ENCODE data around the gene FAM151A.

- TF ChIP-seq, protein P1, sequence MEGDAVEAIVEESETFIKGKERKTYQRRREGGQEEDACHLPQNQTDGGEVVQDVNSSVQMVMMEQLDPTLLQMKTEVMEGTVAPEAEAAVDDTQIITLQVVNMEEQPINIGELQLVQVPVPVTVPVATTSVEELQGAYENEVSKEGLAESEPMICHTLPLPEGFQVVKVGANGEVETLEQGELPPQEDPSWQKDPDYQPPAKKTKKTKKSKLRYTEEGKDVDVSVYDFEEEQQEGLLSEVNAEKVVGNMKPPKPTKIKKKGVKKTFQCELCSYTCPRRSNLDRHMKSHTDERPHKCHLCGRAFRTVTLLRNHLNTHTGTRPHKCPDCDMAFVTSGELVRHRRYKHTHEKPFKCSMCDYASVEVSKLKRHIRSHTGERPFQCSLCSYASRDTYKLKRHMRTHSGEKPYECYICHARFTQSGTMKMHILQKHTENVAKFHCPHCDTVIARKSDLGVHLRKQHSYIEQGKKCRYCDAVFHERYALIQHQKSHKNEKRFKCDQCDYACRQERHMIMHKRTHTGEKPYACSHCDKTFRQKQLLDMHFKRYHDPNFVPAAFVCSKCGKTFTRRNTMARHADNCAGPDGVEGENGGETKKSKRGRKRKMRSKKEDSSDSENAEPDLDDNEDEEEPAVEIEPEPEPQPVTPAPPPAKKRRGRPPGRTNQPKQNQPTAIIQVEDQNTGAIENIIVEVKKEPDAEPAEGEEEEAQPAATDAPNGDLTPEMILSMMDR (IDR thresholded peaks at IDR 0.05; ENCODE audit: poor library complexity, severe bottlenecking) = no peak
- no peak for TF ChIP-seq TAF1 (IDR thresholded peaks at IDR 0.05; ENCODE audit: low read depth)
- TF ChIP-seq MXI1 (conservative IDR thresholded peaks at IDR 0.05; ENCODE audit: poor library complexity, severe bottlenecking) = no peak
- TF ChIP-seq EZH2 (IDR thresholded peaks at IDR 0.05; ENCODE audit: borderline replicate concordance, insufficient read depth, low read length, poor library complexity, severe bottlenecking) = no peak
- TF ChIP-seq EP300 (conservative IDR thresholded peaks at IDR 0.05; ENCODE audit: poor library complexity, severe bottlenecking) = no peak
- TF ChIP-seq, protein P2, sequence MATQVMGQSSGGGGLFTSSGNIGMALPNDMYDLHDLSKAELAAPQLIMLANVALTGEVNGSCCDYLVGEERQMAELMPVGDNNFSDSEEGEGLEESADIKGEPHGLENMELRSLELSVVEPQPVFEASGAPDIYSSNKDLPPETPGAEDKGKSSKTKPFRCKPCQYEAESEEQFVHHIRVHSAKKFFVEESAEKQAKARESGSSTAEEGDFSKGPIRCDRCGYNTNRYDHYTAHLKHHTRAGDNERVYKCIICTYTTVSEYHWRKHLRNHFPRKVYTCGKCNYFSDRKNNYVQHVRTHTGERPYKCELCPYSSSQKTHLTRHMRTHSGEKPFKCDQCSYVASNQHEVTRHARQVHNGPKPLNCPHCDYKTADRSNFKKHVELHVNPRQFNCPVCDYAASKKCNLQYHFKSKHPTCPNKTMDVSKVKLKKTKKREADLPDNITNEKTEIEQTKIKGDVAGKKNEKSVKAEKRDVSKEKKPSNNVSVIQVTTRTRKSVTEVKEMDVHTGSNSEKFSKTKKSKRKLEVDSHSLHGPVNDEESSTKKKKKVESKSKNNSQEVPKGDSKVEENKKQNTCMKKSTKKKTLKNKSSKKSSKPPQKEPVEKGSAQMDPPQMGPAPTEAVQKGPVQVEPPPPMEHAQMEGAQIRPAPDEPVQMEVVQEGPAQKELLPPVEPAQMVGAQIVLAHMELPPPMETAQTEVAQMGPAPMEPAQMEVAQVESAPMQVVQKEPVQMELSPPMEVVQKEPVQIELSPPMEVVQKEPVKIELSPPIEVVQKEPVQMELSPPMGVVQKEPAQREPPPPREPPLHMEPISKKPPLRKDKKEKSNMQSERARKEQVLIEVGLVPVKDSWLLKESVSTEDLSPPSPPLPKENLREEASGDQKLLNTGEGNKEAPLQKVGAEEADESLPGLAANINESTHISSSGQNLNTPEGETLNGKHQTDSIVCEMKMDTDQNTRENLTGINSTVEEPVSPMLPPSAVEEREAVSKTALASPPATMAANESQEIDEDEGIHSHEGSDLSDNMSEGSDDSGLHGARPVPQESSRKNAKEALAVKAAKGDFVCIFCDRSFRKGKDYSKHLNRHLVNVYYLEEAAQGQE (IDR thresholded peaks at IDR 0.05; ENCODE audit: borderline replicate concordance) = no peak
- no peak for TF ChIP-seq POLR2AphosphoS5 (IDR thresholded peaks at IDR 0.05)
- TF ChIP-seq RAD21 (conservative IDR thresholded peaks at IDR 0.05) = no peak
Measured at GRCh38 chr1:54665852-54666251, 42.5 kb upstream of the FAM151A start.
